ENCODE data around the gene HOXC10. TPM values are rescaled to one million over a fixed set of nuclear protein-coding genes. Genes with fewer than 3 reads are reported as not detected.
A peak's percentile ranks its signal among the peaks of the same experiment; 100 is the strongest.

Gene HOXC10
- total and polyA plus RNA-seq, 5 donors: not detected

DNA sequence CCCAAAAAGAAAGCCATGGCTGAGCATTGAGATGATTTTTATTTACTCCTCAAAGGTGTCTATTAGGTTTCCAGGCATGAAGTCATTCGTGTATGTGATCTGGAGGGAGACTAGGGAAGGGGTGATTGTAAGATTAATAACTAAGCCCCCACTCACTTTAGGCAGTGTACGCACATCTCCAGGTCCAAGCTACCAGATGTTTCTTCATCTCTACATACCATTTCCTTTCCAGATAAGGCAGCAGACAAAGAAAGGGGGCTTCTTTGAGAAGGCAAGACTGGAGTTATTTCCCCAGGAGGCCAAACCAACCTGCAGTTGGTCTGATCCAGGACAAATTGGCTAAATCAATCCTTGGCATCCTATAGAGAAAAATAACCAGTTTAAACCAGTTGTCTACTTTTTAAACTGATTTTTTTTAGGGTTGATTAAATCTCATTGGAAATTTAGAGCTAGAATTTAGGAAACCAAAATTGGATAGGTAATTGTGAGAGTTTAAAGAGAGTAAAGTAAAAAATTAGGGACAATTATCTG, 42.4 kb upstream of the HOXC10 start:
- Histone ChIP-seq H3K27ac (ENCODE audit: low read length) (no peak overlapping the region), H3K4me1 (ENCODE audit: control insufficient read depth, insufficient read depth, low read length) (no peaks in the 10 kb centered on the region), H3K4me3 (ENCODE audit: low read length) (no peak overlapping the region), H3K9me3 (ENCODE audit: control insufficient read depth, low read length) (no peaks in the 10 kb centered on the region), H3K27me3 (ENCODE audit: control insufficient read depth, insufficient read depth) (peaks cover 8% of the 10 kb centered on the region)
- DNase-seq: no peak
- ATAC-seq: no peak
- WGBS: 12% methylated on average over 2 of the region's 2 CpGs
- intact Hi-C loops (cut with DNase I): no loop called here

DNA sequence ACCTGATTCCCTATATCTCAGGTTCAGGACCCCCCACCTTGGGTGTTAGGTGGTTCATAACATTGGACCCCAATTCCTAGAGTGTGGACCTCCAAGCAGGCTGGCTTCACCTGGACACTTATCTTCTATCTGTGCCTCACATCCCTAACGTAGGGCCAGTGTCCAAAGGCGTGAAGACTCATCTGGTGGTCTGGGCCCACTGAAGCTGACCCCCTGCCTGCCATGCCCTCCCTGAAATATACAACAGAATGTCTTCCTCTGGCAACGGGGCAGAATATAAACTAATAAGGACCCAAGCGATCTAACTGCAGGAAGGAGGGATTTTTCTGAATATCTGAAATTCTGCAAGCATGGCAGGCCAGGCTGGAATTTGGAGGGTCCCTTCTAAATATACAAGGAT, 40.7 kb upstream of the HOXC10 start:
- DNase-seq (no peak), ATAC-seq (no peak)
- H3K9me3 ChIP-seq (ENCODE audit: control insufficient read depth, low read length): no peaks in the 10 kb centered on the region
- peaks cover 8% of the 10 kb centered on the region for H3K27me3 ChIP-seq (ENCODE audit: control insufficient read depth, insufficient read depth)
- 17% methylated on average over 4 of the region's 4 CpGs for WGBS
- H3K27ac ChIP-seq (ENCODE audit: low read length): no peak overlapping the region
- intact Hi-C loops (cut with DNase I): no loop called here
- no peak overlapping the region for H3K4me3 ChIP-seq (ENCODE audit: low read length)
- no peaks in the 10 kb centered on the region for H3K4me1 ChIP-seq (ENCODE audit: control insufficient read depth, insufficient read depth, low read length)

DNA sequence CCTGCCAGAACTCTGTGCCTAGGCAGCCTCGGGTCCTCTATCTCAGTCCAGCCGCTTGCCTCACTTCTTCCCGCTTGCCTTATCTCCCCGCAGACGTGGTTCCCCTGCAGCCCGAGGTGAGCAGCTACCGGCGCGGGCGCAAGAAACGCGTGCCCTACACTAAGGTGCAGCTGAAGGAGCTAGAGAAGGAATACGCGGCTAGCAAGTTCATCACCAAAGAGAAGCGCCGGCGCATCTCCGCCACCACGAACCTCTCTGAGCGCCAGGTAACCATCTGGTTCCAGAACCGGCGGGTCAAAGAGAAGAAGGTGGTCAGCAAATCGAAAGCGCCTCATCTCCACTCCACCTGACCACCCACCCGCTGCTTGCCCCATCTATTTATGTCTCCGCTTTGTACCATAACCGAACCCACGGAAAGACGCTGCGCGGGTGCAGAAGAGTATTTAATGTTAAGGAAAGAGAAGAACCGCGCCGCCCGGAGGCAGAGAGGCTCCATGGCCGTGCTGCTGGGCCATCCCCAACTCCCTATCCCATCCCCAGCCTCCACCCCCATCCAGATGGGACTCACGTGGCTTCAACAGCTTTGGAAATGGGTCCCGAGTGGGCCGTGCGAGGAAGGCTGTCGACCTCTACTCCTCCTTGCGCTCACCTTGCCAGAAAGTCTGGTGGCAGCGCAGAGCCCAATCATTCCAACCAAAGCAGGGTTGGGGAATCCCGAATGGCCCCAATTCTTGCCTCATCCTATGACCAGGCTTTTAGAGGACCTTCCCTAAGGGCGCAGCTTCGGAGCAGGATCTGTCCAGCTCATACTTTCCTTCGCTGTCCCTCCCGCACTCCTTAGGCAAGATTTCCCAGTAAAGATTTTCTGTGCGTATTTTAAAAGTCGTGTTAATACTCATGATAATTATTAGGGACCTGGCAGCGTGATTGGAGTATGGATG, 39.8 kb upstream of the HOXC10 start:
- Histone ChIP-seq H3K9me3 (ENCODE audit: control insufficient read depth, low read length) (no peaks in the 10 kb centered on the region), H3K27me3 (ENCODE audit: control insufficient read depth, insufficient read depth) (peaks cover 8% of the 10 kb centered on the region), H3K27ac (ENCODE audit: low read length) (no peak overlapping the region), H3K4me3 (ENCODE audit: low read length) (no peak overlapping the region), H3K4me1 (ENCODE audit: control insufficient read depth, insufficient read depth, low read length) (no peaks in the 10 kb centered on the region)
- WGBS: 5% methylated on average over 51 of the region's 51 CpGs
- intact Hi-C loops (cut with DNase I): no loop called here
- DNase-seq (no peak), ATAC-seq (no peak)

DNA sequence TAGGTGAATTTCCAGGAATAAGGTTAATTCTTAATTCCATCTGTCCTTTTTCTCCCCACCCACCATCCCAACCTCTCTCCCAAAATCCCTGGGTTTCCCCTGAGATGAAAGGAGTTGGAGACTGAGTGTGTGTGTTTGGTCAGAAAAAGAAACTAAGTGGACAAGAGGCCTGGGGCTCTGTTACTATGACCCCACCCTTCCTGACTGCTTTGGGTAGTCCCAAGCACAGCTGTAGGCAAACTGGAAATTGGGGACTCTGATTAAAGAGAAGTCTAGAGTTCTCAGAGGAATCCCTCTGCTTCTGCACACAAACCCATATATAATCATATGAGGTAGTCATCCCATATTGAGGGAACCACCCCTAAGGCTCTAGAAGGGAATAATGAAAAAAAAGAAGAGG, 37.2 kb upstream of the HOXC10 start:
- Histone ChIP-seq H3K27me3 (ENCODE audit: control insufficient read depth, insufficient read depth) (peaks cover 8% of the 10 kb centered on the region), H3K4me3 (ENCODE audit: low read length) (no peak overlapping the region), H3K4me1 (ENCODE audit: control insufficient read depth, insufficient read depth, low read length) (no peaks in the 10 kb centered on the region), H3K9me3 (ENCODE audit: control insufficient read depth, low read length) (no peaks in the 10 kb centered on the region), H3K27ac (ENCODE audit: low read length) (no peak overlapping the region)
- intact Hi-C loops (cut with DNase I): no loop called here
- no peak for ATAC-seq
- no peak for DNase-seq

DNA sequence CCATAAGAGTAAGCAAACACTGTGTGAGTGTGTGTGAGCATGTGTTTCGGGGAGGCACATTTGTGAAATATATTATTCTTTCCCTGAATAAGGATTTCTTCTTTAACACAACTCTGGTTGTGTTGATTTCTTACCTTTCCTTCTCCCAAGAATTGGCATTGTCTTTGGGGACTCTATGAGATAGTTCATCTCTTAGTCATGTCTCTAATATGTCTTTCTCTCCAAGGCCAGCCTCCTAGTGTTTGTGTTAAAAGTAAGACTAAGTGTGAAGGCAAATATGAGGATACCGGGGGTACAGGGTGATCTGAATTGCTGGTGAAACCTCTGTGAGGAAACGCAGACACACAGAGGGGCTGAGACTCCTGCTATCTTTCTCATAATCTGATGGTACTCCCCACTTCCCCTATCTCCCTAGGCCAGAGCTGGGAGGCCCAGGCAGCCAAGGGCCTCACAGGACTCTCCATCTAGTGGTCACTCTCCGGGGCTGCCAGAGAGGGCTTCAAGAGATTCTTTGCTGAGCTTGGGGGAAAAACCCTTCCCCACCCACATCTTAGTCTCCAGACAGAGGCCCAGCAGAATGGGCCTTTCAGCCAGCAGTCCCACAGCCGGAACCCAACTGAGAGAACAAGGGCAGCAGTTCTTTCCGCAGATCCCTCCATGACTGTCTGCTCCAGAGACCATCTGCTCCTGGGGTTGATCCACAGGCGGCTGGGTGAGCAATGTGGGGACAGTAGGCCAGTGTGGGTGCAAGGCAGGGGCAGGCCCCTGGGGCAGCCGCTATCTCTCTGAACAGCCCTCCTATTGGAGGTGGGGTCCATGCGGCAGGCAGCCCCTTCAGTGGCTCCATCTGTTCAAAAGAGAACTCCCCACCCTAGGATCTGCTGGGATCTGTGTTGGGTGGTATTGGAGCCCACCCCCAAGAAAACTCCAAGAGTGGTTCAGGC, 36.0 kb upstream of the HOXC10 start:
- Histone ChIP-seq H3K27ac (ENCODE audit: low read length) (no peak overlapping the region), H3K9me3 (ENCODE audit: control insufficient read depth, low read length) (no peaks in the 10 kb centered on the region), H3K4me1 (ENCODE audit: control insufficient read depth, insufficient read depth, low read length) (no peaks in the 10 kb centered on the region), H3K4me3 (ENCODE audit: low read length) (no peak overlapping the region), H3K27me3 (ENCODE audit: control insufficient read depth, insufficient read depth) (peaks cover 8% of the 10 kb centered on the region)
- no peak for ATAC-seq
- DNase-seq: no peak
- intact Hi-C loops (cut with DNase I): no loop called here
- WGBS: 36% methylated on average over 9 of the region's 9 CpGs

DNA sequence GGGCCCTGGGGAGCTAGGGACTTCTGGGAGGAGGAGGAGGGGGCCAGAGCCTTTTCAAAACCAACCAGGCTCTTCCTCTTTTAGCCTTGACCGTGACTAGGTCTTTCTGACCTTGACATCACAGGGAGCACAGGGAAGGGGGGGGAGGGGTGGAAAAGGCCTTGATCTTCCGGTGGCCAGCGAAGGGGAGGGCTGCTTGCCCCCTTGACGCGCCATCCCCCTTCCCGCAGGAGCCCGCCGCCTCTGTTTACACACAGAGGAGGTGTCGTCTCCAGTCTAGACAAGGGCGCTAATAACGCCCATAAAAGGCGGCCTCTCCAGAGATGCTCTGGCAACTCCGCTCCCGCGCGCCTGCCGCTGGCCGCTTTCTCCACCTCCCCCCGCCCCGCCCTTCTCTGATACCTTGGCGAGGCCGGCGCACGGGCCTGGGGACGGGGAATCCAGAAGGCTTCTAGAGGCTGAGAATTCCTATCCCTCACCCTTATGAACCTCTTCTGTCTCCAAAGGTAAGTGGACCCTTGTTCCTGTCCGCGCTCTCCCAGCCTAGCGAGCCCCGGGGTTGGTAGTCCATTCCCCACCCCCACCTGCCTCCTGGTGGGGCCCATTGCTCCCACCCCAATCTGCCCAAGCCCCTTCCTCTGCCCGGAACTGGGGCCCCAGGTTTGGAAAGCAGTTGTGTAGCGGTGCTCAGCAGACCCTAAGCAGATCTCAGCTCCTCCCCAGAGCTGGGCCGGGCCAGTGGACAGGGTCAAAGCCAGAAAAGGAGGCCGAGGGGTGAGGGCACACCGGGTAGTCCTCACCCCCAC, 35.1 kb upstream of the HOXC10 start:
- peaks cover 8% of the 10 kb centered on the region for H3K27me3 ChIP-seq (ENCODE audit: control insufficient read depth, insufficient read depth)
- no peak for ATAC-seq
- no peak for DNase-seq
- intact Hi-C loops (cut with DNase I): no loop called here
- H3K27ac ChIP-seq (ENCODE audit: low read length): no peak overlapping the region
- no peaks in the 10 kb centered on the region for H3K9me3 ChIP-seq (ENCODE audit: control insufficient read depth, low read length)
- whole genome bisulfite sequencing: 4% methylated on average over 34 of the region's 34 CpGs
- H3K4me3 ChIP-seq (ENCODE audit: low read length): no peak overlapping the region
- H3K4me1 ChIP-seq (ENCODE audit: control insufficient read depth, insufficient read depth, low read length): no peaks in the 10 kb centered on the region

DNA sequence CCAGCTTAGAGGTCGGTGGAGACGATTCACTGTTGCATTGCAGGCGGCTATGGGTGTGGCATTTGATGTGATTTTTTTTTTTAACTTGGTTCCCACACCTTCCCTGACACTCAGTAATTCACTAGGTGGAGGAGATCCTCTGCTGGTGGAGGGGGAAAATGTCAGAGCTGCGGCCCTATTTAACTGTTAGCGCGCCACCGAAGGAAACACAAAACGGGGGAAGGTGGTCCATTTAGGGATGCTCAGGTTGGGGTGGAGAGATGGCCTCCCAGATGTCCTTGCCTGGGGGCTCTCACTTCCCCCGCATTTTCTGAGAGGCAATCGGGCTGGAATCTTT, 34.5 kb upstream of the HOXC10 start:
- no peaks in the 10 kb centered on the region for H3K9me3 ChIP-seq (ENCODE audit: control insufficient read depth, low read length)
- no peak overlapping the region for H3K4me3 ChIP-seq (ENCODE audit: low read length)
- no peaks in the 10 kb centered on the region for H3K4me1 ChIP-seq (ENCODE audit: control insufficient read depth, insufficient read depth, low read length)
- intact Hi-C loops (cut with DNase I): no loop called here
- 5% methylated on average over 10 of the region's 10 CpGs for WGBS
- no peak overlapping the region for H3K27ac ChIP-seq (ENCODE audit: low read length)
- ATAC-seq: no peak
- no peak for DNase-seq
- peaks cover 8% of the 10 kb centered on the region for H3K27me3 ChIP-seq (ENCODE audit: control insufficient read depth, insufficient read depth)

DNA sequence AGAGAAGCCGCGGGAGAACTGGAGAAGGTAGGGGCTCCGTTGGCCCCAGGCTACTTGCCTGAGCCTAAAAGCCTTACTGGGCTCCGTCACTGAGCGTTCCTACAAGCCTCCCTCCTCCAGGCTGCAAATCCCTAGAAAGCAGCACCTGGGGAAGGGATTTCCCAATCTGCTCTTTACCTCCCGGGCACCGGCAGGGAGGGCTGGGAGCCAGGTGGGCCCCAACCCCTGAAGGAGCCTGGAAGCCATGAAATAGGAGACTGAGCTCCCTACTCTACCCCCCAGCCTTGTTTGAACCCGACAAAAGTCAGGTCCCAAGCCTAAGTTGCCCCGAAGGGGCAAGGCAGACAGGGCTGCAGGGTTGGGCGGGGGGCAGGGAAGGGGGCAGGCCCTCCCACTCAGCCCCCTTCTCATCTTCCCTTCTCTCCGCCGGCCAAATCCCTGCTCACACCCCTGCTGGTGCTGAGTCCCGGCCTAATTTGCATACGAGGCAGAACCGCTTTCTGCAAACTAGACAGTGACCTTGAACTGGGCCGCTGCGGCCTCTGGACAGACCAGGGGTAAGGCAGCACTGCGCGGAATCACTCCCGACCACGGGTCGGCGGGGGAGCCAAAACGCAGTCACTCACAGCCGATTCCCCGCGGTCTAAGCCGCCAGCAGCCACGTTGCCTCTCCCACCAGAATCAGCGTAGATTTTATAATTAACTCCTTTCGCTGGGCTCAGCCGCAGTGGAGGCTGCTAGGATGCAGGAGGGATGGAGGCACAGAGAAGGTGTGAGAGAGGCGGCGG, 34.0 kb upstream of the HOXC10 start:
- Histone ChIP-seq H3K4me1 (ENCODE audit: control insufficient read depth, insufficient read depth, low read length) (no peaks in the 10 kb centered on the region), H3K4me3 (ENCODE audit: low read length) (no peak overlapping the region), H3K9me3 (ENCODE audit: control insufficient read depth, low read length) (no peaks in the 10 kb centered on the region), H3K27me3 (ENCODE audit: control insufficient read depth, insufficient read depth) (peaks cover 8% of the 10 kb centered on the region), H3K27ac (ENCODE audit: low read length) (no peak overlapping the region)
- DNase-seq: no peak
- 3% methylated on average over 34 of the region's 34 CpGs for WGBS
- intact Hi-C loops (cut with DNase I): no loop called here
- ATAC-seq: peak in 1 of 2 donors; percentile 18

DNA sequence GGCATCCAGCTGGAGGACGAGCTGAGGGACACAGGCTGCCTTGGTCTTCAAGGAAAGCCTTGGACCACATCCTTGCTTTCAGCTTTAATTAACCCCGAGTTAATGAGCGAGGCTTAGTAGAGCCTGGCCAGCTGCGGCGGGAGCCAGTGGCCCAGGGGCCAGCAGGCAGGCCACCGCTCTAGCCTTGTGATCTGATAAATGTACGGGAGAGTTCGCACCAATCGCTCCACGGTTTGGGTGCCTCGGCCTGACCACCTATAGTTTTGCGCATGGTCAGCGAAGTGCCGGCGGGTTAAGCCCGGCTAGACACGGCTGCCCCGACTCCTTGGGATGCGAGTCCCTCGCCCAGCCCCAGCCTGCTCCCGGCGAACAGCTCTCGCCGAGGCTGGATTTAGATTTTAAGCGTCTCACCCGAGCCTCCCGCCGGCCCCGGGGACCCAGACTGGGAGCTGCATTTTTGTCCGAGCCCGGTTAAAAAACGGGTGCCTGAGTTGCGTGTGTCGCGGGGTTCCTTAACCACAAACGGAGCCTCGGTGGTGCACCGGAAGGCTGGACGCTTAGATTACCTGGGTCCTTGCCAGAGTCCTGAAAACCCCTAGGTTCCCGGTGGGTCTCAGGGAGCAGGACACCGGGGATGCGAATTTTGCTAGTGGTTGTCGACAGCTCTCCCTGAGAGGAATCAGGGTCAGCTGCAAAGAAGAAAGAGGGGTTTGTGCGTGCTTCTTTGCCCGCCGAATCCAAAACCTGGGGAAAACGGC, 33.2 kb upstream of the HOXC10 start:
- peaks cover 2% of the 10 kb centered on the region for H3K27me3 ChIP-seq (ENCODE audit: control insufficient read depth, insufficient read depth)
- H3K4me1 ChIP-seq (ENCODE audit: control insufficient read depth, insufficient read depth, low read length): no peaks in the 10 kb centered on the region
- intact Hi-C loops (cut with DNase I): no loop called here
- DNase-seq (no peak), ATAC-seq (no peak)
- no peak overlapping the region for H3K4me3 ChIP-seq (ENCODE audit: low read length)
- 4% methylated on average over 47 of the region's 47 CpGs for WGBS
- no peak overlapping the region for H3K27ac ChIP-seq (ENCODE audit: low read length)
- H3K9me3 ChIP-seq (ENCODE audit: control insufficient read depth, low read length): no peaks in the 10 kb centered on the region
